GM12878 (cell line): Measurements from ENCODE around the gene ZAR1L. TPM values are rescaled to one million over a fixed set of nuclear protein-coding genes. Genes with fewer than 3 reads are reported as not detected.
"Not testable (repeated sequence)": the region's sequence is repeated elsewhere in the genome, so short reads cannot be mapped to it uniquely, and the experiment has no call there.

Source experiments
- ATAC-seq: fragments of 200-7000 bp; cut with Tn5 transposase; 3 replicates; pipeline ENCODE4 v1.9.1; 2020; ENCODE audit warnings: mild to moderate bottlenecking, moderate library complexity
- BruUV-seq: library from RNA; stranded (reverse); fragments of 400-500 nt; replicated peaks from 2 replicates; lab custom pipeline; 2021; lab: Mats Ljungman, UMichigan
- CTCF ChIA-PET: fragments of 300-600 bp; sonication (Branson Sonifier 250); formaldehyde crosslinking; extraction: SDS; loops from one replicate; lab custom pipeline; 2021; ENCODE audit warnings: inconsistent platforms; lab: Yijun Ruan, JAX
- POLR2A ChIA-PET: fragments of 350-600 bp; formaldehyde crosslinking; extraction: SDS; loops from one replicate; lab custom pipeline; 2021; ENCODE audit warnings: inconsistent platforms; lab: Charles Lee
- RAD21 ChIA-PET: fragments of 300-600 bp; sonication (Branson Sonifier 250); formaldehyde crosslinking; loops from one replicate; lab custom pipeline; 2023; ENCODE audit warnings: antibody characterized with exemption; ENCODE audit not compliant: unreplicated experiment; lab: Charles Lee
- SMC1A ChIA-PET: fragments of 300-600 bp; sonication (Branson Sonifier 250); formaldehyde crosslinking; loops from one replicate; lab custom pipeline; 2023; ENCODE audit not compliant: unreplicated experiment, uncharacterized antibody; lab: Charles Lee
- DNase-seq: peaks from one replicate; pipeline ENCODE4 v3.0.0-alpha.2; 2011; ENCODE audit warnings: low read depth, low spot score
- FAIRE-seq: peaks from 3 replicates; lab custom pipeline; 2011; peaks lifted over from hg19 to GRCh38; lab: Jason Lieb, UNC
- H2AFZ ChIP-seq: 2 replicates; pipeline ENCODE4 v1.6.0; 2011; ENCODE audit warnings: low read depth, low read length, control low read depth; ENCODE audit not compliant: control insufficient read depth
- H3K27ac ChIP-seq: 2 replicates; pipeline ENCODE4 v1.5.1; 2011; ENCODE audit warnings: control low read depth; ENCODE audit not compliant: control insufficient read depth, insufficient read depth
- H3K27me3 ChIP-seq, 2 experiments: replicated peaks in 1 of 2; 2 replicates each; pipeline versions ENCODE4 v1.6.0 to v1.6.1; 2011; ENCODE audit warnings: low read length in 1 of 2; ENCODE audit not compliant: control insufficient read depth in 2 of 2, insufficient read depth in 2 of 2
- H3K36me3 ChIP-seq, 2 experiments: 2 replicates each; pipeline ENCODE4 v1.5.1; 2011; ENCODE audit warnings: low read length in 1 of 2; ENCODE audit not compliant: control insufficient read depth in 2 of 2, insufficient read depth in 2 of 2
- H3K4me1 ChIP-seq: 2 replicates; pipeline ENCODE4 v1.6.1; 2011; ENCODE audit warnings: mild to moderate bottlenecking, low read length, moderate library complexity, mixed read lengths; ENCODE audit not compliant: control insufficient read depth, insufficient read depth
- H3K4me2 ChIP-seq: 2 replicates; pipeline ENCODE4 v1.6.0; 2011; ENCODE audit warnings: control low read depth; ENCODE audit not compliant: control insufficient read depth, insufficient read depth
- H3K4me3 ChIP-seq: fragments of 200-600 bp; sonication (generic); 2 replicates; pipeline ENCODE4 v1.5.1; 2016
- H3K79me2 ChIP-seq: 2 replicates; pipeline ENCODE4 v1.6.0; 2011; ENCODE audit warnings: low read length; ENCODE audit not compliant: control insufficient read depth, insufficient read depth
- H3K9ac ChIP-seq: 2 replicates; pipeline ENCODE4 v1.8.0; 2011; ENCODE audit warnings: low read length, control low read depth, mixed read lengths; ENCODE audit not compliant: control insufficient read depth, insufficient read depth
- H3K9me3 ChIP-seq: replicated peaks from 3 replicates; pipeline ENCODE4 v1.5.1; 2011; ENCODE audit warnings: mild to moderate bottlenecking, low read length; ENCODE audit not compliant: control insufficient read depth, insufficient read depth
- H4K20me1 ChIP-seq: 2 replicates; pipeline ENCODE4 v1.6.0; 2011; ENCODE audit not compliant: control insufficient read depth, insufficient read depth
- MTA2 ChIP-seq: fragments of 450-650 bp; IDR thresholded peaks from 2 replicates; pipeline ENCODE4 v1.6.1; 2016; ENCODE audit warnings: low read depth, mild to moderate bottlenecking, moderate library complexity
- NFYB ChIP-seq: IDR thresholded peaks from 2 replicates; pipeline ENCODE4 v1.6.1; 2011; ENCODE audit warnings: low read depth, mild to moderate bottlenecking, low read length, improper control_type of control experiment, moderate library complexity; ENCODE audit not compliant: insufficient read depth
- POLR2A ChIP-seq: IDR thresholded peaks from 2 replicates; pipeline ENCODE4 v1.6.1; 2011; ENCODE audit warnings: low read depth, mild to moderate bottlenecking, low read length
- SMARCA5 ChIP-seq: fragments of 450-650 bp; IDR thresholded peaks from 2 replicates; pipeline ENCODE4 v1.6.1; 2017; ENCODE audit warnings: mild to moderate bottlenecking
- TCF7 ChIP-seq: IDR thresholded peaks from 2 replicates; pipeline ENCODE4 v1.6.1; 2014; ENCODE audit warnings: antibody characterized with exemption, borderline replicate concordance
- ZBTB4 ChIP-seq: fragments of 450-650 bp; formaldehyde crosslinking; IDR thresholded peaks from 2 replicates; pipeline ENCODE4 v1.4.0; 2022; ENCODE audit warnings: mild to moderate bottlenecking, moderate library complexity
- WGBS: methylation state at CpG from one replicate; pipeline ENCODE4 v1.1.6; 2016; ENCODE audit warnings: low lambda C conversion rate; ENCODE audit not compliant: insufficient replicate concordance, insufficient coverage; ENCODE audit errors: missing lambda C conversion rate; 5-methylcytosine and 5-hydroxymethylcytosine counted together
- in situ Hi-C: fragments of 300-500 bp; cut with MboI; formaldehyde crosslinking; loops from 9 replicates; pipeline ENCODE4 v1.14.3; 2018; ENCODE audit warnings: mixed read lengths
- intact Hi-C: fragments of 100-400 bp; cut with micrococcal nuclease; formaldehyde crosslinking; loops from one replicate; pipeline ENCODE4 v1.14.2; 2022; ENCODE audit not compliant: unreplicated experiment
- polyA plus RNA-seq, 11 experiments: library from polyadenylated mRNA; depleted of rRNA in 4 of 11; unstranded in 6 of 11; stranded (reverse) in 5 of 11; fragments of >200 nt; fragmentation: Nextera tagmentation in 4 of 11; fragmentation: Illumina TruSeq in 1 of 11; extraction: Ambion mirVana in 4 of 11; extraction: Trizol in 1 of 11; gene quantifications; 1 replicate in 1 of 11; 2 replicates in 10 of 11; pipeline versions ENCODE4 v1.2.1 to v1.2.3, GENCODE V29; 2011 to 2016; ENCODE audit warnings: inconsistent platforms in 2 of 11, missing spikeins in 2 of 11, low read depth in 1 of 11
- total RNA-seq, 4 experiments: library from RNA; depleted of rRNA in 3 of 4; stranded (reverse); fragments of >200 nt in 3 of 4; fragmentation: Illumina TruSeq in 1 of 4; extraction: Trizol in 1 of 4; gene quantifications; 2 replicates each; pipeline versions ENCODE4 v1.2.1 to v1.2.3, GENCODE V29; 2013 to 2021
- TF ChIP-seq, protein P1 (sequence below): fragments of 450-650 bp; IDR thresholded peaks from 2 replicates; pipeline ENCODE4 v1.6.1; 2017; ENCODE audit warnings: mild to moderate bottlenecking

Gene ZAR1L
- total and polyA plus RNA-seq, 10 of the 15 experiments (the other 5 are each of a cell fraction or from before 2014, with no cell fraction given): 0.05 to 0.34 (median 0.17) TPM; not detected in 6

- FAIRE-seq, H3K9me3 ChIP-seq, H3K4me3 ChIP-seq, DNase-seq, intact Hi-C loops, H3K4me1 ChIP-seq, SMC1A ChIA-PET, H3K79me2 ChIP-seq, H3K9ac ChIP-seq, H3K27me3 ChIP-seq, H2AFZ ChIP-seq, H4K20me1 ChIP-seq, in situ Hi-C loops, H3K36me3 ChIP-seq, POLR2A ChIA-PET, BruUV-seq, H3K4me2 ChIP-seq, H3K27ac ChIP-seq, ATAC-seq: not testable (repeated sequence)
- TF ChIP-seq NFYB: peak; percentile 54; the same call in 1 of the 2 replicates
- ChIA-PET RAD21 (interaction anchor here (1.1 kb wide), 1 partner anchor 194 kb away, joined by 3 read pairs; no protein-coding TSS in a partner anchor), CTCF (interaction anchor here (1.1 kb wide), 1 partner anchor 10 kb away, joined by 3 read pairs; no protein-coding TSS in a partner anchor)
- WGBS: 96% methylated on average over 15 of the region's 15 CpGs
Observed at GRCh38 chr13:32350839-32351441, 35.8 kb upstream of the ZAR1L start.

GRCh38 chr13:32347651-32348050 is 32.5 kb upstream of the ZAR1L start:
- Histone ChIP-seq H3K36me3 (peaks cover 0 to 6% of the 10 kb centered on the region in 2 experiments; a peak in 1 of 4 replicates), H3K9ac (no peak overlapping the region), H3K9me3 (no peaks in the 10 kb centered on the region), H3K4me2 (no peak overlapping the region), H4K20me1 (no peaks in the 10 kb centered on the region), H3K27me3 (no peaks in the 10 kb centered on the region), H3K27ac (no peak overlapping the region), H3K4me3 (no peak overlapping the region), H2AFZ (no peak overlapping the region), H3K79me2 (no peaks in the 10 kb centered on the region), H3K4me1 (no peaks in the 10 kb centered on the region)
- in situ Hi-C loops: no loop called here
- ChIA-PET SMC1A (interaction anchor here (1.0 to 1.7 kb wide), 2 partner anchors 11 to 13 kb away, joined by 4 to 5 read pairs; no protein-coding TSS in a partner anchor), CTCF (interaction anchor here (0.7 to 1.1 kb wide), 2 partner anchors 11 to 68 kb away, joined by 3 read pairs; no protein-coding TSS in a partner anchor), RAD21 (no interaction called here), POLR2A (no interaction called here)
- no TSS peak for BruUV-seq
- ATAC-seq (no peak), FAIRE-seq (no peak), DNase-seq (no peak)
- WGBS: 95% methylated on average over 1 of the region's 1 CpG
- intact Hi-C loops: no loop called here
- TF ChIP-seq ZBTB4 (no peak), POLR2A (no peak), TCF7 (no peak), SMARCA5 (no peak), MTA2 (no peak)
- TF ChIP-seq, protein P1, sequence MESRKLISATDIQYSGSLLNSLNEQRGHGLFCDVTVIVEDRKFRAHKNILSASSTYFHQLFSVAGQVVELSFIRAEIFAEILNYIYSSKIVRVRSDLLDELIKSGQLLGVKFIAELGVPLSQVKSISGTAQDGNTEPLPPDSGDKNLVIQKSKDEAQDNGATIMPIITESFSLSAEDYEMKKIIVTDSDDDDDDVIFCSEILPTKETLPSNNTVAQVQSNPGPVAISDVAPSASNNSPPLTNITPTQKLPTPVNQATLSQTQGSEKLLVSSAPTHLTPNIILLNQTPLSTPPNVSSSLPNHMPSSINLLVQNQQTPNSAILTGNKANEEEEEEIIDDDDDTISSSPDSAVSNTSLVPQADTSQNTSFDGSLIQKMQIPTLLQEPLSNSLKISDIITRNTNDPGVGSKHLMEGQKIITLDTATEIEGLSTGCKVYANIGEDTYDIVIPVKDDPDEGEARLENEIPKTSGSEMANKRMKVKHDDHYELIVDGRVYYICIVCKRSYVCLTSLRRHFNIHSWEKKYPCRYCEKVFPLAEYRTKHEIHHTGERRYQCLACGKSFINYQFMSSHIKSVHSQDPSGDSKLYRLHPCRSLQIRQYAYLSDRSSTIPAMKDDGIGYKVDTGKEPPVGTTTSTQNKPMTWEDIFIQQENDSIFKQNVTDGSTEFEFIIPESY: no peak
